HG03575 (cell line): ENCODE results near the gene KCNRG.
A peak's percentile ranks its signal among the peaks of the same experiment; 100 is the strongest.
"Not testable (repeated sequence)": the region's sequence is repeated elsewhere in the genome, so short reads cannot be mapped to it uniquely, and the experiment has no call there.

Experiments used
- ATAC-seq: cut with Tn5 transposase; IDR thresholded peaks from one replicate; pipeline ENCODE4 v1.9.1; 2021; ENCODE audit not compliant: unreplicated experiment, insufficient number of reproducible peaks, low FRiP score; ENCODE audit errors: extremely low read depth

Gene KCNRG, protein sequence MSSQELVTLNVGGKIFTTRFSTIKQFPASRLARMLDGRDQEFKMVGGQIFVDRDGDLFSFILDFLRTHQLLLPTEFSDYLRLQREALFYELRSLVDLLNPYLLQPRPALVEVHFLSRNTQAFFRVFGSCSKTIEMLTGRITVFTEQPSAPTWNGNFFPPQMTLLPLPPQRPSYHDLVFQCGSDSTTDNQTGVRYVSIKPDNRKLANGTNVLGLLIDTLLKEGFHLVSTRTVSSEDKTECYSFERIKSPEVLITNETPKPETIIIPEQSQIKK

DNA sequence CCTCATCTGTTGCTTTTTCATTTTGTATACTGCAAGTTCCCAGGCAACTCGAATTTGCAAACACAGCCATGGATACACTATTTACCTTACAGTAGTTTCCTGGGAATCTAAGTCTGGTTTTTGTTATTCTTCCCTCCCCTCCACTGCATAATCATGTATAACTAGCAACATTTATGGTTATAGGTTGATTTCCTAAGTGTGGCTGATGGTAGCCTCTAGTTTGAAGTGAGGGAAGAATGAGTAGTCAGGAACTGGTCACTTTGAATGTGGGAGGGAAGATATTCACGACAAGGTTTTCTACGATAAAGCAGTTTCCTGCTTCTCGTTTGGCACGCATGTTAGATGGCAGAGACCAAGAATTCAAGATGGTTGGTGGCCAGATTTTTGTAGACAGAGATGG lies at the start of gene KCNRG:
Gene KCNRG (plus strand): TSS at position 187 of the 400 bp plus-strand sequence. CDS start 50 bp downstream, at position 237.
- no peak for ATAC-seq

GRCh38 chr13:49967456-49967855 lies 47.8 kb upstream of the KCNRG start:
- no peak for ATAC-seq

DNA sequence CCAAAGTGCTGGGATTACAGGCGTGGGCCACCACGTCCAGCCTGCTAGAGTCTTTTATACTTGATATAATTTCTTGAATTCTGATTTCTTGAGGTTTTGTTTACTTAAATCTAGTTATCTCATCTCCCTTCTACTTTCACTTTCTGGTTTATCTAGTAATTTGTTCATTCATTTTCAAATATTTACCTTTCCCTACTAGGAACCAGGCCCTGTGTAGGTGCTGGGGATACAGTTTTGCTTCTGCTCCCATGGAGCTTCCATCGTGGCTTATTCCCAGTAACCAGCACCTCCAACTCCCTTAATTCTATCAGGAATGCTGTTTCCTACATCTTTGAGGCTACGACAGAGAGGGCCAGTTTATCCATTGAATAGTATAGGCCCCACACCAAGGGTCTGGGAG lies 42.5 kb upstream of the KCNRG start:
- ATAC-seq, result no peak

DNA sequence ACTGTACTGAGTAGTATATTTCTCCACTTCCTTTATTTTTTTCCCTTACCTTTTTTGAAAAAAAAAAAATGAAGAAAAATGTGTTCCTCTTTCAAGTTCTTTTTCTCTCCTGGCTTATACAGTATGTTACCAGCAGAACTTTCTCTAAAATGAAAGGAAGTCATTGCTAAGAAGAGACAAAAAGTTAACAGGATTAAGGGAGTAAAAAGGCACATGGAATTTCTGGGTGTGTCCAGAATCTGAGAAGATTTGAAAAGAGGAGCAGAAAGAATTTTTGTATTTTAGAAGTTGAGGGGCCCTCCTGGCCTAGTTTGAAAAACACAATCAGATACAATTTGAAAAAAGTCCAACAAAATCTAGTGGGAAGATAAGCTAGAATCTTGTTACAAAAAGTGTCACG lies 39.4 kb upstream of the KCNRG start:
- no peak for ATAC-seq

GRCh38 chr13:49976314-49977258 lies 38.7 kb upstream of the KCNRG start:
- no peak for ATAC-seq

DNA sequence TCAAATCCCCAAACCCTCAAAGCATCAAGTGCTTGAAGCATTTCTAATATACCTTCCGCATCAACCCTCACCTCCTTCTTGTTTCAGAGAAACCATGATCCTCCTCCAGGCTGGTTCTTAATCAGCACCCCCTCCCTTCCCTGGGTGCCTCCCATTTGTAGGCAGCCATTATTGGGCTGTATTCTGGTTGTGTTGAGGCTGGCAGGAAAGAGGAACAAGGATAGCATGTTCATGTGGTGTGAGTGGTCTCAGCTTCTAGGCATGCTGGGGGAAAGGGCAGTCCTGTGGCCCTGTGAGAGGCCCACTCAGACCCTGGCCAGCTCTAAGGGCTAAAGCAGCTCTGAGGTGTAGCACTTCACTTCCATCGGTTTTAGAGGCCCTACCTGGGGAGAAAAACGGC lies 37.3 kb upstream of the KCNRG start:
- no peak for ATAC-seq

DNA sequence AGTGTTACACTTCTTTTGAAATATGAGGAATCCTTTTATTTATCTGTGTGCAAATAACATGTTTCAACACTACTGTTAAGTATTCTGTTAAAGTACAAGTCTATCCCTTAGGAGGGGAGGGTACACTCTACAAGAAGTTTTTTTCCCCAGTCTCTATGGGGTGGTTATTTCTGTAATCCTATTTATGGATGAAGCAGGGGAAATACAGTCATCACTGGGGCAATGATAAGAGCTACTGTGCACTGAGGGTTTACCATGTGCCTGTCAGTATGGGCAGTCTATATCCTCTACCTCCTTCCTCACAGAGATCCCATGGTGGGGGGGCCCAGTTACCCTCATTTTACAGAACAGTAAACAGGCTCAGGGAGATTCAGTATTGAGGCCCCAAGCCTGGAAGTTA lies 35.0 kb upstream of the KCNRG start:
- ATAC-seq, result no peak

DNA sequence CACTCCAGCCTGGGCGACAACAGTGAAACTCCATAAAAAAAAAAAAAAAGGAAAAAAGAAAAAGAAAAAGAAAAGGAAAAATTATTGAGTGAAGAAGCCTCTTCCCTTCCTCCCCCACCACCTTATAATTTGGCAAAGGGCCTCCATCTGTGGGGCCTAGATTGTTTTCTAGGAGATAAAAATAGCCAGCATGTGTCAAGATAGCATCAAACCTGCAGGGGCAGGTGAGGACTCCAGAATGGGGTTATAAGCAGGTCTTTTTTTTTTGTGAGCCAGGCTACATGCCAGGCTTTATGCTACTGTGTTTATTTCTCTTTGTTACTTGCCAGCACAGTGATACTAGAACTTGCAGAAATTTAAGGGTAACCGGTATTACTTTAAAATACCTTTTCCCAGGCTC lies 30.1 kb upstream of the KCNRG start:
- ATAC-seq, result no peak

DNA sequence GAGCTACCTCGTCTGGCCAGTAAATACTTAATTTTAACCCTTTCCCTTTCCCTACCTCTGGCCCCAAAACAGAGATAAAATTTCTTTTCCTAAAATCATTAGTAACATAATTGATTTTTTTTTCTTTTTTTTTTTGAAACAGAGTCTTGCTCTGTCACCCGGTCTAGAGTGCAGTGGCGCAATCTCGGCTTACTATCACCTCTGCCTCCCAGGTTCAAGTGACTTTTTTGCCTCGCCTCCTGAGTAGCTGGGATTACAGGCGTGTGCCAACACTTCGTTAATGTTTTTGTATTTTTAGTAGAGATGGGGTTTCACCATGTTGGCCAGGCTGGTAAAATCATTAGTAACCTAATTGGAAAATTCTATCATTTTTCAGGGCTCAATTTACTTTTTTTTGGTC lies 28.8 kb upstream of the KCNRG start:
- ATAC-seq, result no peak

- ATAC-seq, result not testable (repeated sequence)
These were observed 24.6 kb upstream of the KCNRG start for GRCh38 chr13:49990612-49991011.

DNA sequence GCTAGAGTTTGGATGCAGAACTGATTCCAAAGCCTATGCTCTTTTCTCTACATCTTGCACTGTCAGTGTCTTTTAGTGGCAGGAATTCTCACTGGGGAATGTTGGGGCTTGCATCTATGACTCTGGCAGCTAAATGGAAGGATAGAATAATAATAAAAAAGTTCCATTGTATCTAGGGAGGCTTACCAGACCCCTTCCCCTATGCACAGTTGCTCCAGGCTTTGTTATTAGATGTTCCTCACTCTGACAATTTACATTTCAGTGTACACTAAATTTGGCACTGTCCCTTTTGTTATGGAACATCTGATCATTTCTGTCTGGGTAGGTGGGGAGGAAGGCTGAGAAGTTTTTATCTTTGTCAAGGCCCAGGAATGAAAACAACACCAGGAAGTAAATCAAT lies 22.1 kb upstream of the KCNRG start:
- no peak for ATAC-seq

GRCh38 chr13:49993666-49994065 lies 21.6 kb upstream of the KCNRG start:
- ATAC-seq, result no peak

DNA sequence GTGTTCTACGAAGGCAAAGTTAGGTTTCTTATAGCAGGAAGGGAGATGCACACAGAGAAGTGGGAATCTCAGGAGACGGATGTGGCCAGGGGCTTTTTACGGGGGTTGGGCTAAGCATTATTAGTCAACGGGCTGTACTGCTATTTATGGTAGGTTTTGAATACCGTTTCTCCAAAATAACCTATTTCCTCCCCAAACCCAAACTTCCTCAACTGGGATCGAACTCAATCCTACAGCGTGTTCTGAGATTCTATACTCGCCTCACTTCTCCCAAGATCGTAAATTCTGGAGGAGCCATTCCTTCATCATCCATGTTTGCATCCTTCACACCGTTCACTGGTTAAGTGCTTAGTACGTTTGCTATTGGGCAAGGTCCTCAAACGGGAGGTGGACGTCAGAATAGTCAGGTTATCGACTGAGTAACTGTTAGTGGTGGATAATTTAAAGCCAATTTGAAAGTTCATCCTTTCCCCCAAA lies 19.6 kb upstream of the KCNRG start:
- ATAC-seq, result no peak

DNA sequence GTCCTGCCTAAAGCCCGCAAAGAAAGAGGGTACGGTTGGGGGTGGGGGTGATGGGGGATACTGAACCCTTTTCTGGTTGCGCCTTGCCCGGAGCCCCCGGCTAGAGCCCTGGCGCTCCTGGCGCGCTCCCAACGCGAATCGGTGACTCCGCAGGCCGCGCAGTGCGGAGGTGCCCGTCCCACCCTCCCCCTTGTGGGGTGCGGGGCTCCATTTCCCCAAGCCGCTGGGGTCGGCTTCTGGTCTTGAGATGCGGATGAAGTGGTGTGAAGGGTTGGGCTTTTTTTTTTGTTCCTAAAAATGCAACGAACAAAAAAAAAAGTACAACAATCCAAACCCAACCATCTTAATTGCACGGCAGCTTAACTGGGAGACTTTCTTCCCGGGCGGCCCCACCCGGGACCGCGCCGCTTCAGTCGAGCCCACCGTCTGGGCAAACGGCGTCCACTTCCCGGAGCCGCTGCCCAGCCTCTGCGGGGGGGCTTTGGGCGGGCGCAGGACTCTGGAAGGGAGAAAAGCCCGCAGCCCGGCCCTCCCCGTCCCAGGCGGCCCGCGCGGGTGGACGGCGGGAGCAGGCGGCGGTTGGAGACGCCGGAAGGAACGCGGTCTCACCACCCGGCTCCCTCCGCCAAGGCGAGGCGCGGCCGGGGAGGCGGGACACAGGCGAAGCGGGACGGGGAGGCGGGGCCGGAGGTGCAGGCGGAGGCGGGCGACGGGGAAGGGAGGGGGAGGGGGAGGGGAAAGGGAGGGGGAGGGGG lies 18.9 kb upstream of the KCNRG start:
- ATAC-seq, result no peak

- peak; percentile 35 for ATAC-seq
These were observed 18.0 kb upstream of the KCNRG start, which contains the start of gene TRIM13 for GRCh38 chr13:49996951-49997895. TSS of gene TRIM13 (plus strand) at chr13:49997042. CDS start at chr13:50011941, 14,899 bp downstream.

- ATAC-seq, result no peak
These were observed 17.3 kb upstream of the KCNRG start for GRCh38 chr13:49997955-49998354.

GRCh38 chr13:49998714-49999624 lies 16.3 kb upstream of the KCNRG start:
- no peak for ATAC-seq
